ENCODE results near the gene TMEM14C. TPM values are rescaled to one million over a fixed set of nuclear protein-coding genes. Genes with fewer than 3 reads are reported as not detected.

Gene TMEM14C
- total and polyA plus RNA-seq, 2 experiments from 2014 or later: 123 to 232 TPM

DNA sequence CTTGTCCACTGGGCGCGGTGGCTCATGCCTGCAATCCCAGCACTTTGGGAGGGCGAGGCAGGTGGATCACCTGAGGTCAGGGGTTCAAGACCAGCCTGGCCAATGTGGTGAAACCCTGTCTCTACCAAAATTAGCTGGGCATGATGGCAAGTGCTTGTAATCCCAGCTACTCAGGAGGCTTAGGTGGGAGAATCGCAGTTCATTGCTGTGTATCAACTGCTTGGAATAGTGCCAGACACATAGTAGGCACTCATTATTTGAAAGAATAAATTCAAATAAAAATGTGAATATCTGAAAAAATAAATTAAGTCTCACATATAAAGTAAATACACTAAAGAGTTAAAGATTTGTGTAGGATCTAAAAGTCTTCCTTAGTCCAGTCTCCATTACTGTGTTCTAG lies 26.2 kb upstream of the TMEM14C start:
- peaks cover 26% of the 10 kb centered on the region for H4K20me1 ChIP-seq (replicated peaks; ENCODE audit: insufficient read depth)
- H3K9me2 ChIP-seq (ENCODE audit: insufficient read depth): no peaks in the 10 kb centered on the region
- H3K4me1 Mint-ChIP-seq: peaks cover 12% of the 10 kb centered on the region
- H3K4me3 ChIP-seq: peak overlapping the region; percentile 76
- no peaks in the 10 kb centered on the region for H3K27me3 ChIP-seq (ENCODE audit: insufficient read depth)
- peaks cover 54% of the 10 kb centered on the region for H3K36me3 Mint-ChIP-seq (ENCODE audit: low read depth)
- H3K27ac Mint-ChIP-seq: no peak overlapping the region
- no peak for DNase-seq (ENCODE audit: low spot score)
- H3K4me1 ChIP-seq (ENCODE audit: insufficient read depth): peaks cover 17% of the 10 kb centered on the region
- TF ChIP-seq CREB1 (CRISPR knock-in tag; IDR thresholded peaks at IDR 0.05; ENCODE audit: low read depth): no peak
- no peak for TF ChIP-seq ZNF331 (CRISPR knock-in tag; IDR thresholded peaks at IDR 0.05; ENCODE audit: low read depth)
- TF ChIP-seq, protein P1, sequence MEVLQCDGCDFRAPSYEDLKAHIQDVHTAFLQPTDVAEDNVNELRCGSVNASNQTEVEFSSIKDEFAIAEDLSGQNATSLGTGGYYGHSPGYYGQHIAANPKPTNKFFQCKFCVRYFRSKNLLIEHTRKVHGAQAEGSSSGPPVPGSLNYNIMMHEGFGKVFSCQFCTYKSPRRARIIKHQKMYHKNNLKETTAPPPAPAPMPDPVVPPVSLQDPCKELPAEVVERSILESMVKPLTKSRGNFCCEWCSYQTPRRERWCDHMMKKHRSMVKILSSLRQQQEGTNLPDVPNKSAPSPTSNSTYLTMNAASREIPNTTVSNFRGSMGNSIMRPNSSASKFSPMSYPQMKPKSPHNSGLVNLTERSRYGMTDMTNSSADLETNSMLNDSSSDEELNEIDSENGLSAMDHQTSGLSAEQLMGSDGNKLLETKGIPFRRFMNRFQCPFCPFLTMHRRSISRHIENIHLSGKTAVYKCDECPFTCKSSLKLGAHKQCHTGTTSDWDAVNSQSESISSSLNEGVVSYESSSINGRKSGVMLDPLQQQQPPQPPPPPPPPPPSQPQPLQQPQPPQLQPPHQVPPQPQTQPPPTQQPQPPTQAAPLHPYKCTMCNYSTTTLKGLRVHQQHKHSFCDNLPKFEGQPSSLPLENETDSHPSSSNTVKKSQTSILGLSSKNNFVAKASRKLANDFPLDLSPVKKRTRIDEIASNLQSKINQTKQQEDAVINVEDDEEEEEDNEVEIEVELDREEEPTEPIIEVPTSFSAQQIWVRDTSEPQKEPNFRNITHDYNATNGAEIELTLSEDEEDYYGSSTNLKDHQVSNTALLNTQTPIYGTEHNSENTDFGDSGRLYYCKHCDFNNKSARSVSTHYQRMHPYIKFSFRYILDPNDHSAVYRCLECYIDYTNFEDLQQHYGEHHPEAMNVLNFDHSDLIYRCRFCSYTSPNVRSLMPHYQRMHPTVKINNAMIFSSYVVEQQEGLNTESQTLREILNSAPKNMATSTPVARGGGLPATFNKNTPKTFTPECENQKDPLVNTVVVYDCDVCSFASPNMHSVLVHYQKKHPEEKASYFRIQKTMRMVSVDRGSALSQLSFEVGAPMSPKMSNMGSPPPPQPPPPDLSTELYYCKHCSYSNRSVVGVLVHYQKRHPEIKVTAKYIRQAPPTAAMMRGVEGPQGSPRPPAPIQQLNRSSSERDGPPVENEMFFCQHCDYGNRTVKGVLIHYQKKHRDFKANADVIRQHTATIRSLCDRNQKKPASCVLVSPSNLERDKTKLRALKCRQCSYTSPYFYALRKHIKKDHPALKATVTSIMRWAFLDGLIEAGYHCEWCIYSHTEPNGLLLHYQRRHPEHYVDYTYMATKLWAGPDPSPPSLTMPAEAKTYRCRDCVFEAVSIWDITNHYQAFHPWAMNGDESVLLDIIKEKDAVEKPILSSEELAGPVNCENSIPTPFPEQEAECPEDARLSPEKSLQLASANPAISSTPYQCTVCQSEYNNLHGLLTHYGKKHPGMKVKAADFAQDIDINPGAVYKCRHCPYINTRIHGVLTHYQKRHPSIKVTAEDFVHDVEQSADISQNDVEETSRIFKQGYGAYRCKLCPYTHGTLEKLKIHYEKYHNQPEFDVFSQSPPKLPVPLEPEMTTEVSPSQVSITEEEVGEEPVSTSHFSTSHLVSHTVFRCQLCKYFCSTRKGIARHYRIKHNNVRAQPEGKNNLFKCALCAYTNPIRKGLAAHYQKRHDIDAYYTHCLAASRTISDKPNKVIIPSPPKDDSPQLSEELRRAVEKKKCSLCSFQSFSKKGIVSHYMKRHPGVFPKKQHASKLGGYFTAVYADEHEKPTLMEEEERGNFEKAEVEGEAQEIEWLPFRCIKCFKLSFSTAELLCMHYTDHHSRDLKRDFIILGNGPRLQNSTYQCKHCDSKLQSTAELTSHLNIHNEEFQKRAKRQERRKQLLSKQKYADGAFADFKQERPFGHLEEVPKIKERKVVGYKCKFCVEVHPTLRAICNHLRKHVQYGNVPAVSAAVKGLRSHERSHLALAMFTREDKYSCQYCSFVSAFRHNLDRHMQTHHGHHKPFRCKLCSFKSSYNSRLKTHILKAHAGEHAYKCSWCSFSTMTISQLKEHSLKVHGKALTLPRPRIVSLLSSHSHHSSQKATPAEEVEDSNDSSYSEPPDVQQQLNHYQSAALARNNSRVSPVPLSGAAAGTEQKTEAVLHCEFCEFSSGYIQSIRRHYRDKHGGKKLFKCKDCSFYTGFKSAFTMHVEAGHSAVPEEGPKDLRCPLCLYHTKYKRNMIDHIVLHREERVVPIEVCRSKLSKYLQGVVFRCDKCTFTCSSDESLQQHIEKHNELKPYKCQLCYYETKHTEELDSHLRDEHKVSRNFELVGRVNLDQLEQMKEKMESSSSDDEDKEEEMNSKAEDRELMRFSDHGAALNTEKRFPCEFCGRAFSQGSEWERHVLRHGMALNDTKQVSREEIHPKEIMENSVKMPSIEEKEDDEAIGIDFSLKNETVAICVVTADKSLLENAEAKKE (CRISPR knock-in tag; IDR thresholded peaks at IDR 0.05): no peak
- TF ChIP-seq, protein P2, sequence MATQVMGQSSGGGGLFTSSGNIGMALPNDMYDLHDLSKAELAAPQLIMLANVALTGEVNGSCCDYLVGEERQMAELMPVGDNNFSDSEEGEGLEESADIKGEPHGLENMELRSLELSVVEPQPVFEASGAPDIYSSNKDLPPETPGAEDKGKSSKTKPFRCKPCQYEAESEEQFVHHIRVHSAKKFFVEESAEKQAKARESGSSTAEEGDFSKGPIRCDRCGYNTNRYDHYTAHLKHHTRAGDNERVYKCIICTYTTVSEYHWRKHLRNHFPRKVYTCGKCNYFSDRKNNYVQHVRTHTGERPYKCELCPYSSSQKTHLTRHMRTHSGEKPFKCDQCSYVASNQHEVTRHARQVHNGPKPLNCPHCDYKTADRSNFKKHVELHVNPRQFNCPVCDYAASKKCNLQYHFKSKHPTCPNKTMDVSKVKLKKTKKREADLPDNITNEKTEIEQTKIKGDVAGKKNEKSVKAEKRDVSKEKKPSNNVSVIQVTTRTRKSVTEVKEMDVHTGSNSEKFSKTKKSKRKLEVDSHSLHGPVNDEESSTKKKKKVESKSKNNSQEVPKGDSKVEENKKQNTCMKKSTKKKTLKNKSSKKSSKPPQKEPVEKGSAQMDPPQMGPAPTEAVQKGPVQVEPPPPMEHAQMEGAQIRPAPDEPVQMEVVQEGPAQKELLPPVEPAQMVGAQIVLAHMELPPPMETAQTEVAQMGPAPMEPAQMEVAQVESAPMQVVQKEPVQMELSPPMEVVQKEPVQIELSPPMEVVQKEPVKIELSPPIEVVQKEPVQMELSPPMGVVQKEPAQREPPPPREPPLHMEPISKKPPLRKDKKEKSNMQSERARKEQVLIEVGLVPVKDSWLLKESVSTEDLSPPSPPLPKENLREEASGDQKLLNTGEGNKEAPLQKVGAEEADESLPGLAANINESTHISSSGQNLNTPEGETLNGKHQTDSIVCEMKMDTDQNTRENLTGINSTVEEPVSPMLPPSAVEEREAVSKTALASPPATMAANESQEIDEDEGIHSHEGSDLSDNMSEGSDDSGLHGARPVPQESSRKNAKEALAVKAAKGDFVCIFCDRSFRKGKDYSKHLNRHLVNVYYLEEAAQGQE (IDR thresholded peaks at IDR 0.05; ENCODE audit: unreplicated experiment): no peak
- TF ChIP-seq EZH2 (IDR thresholded peaks at IDR 0.05; ENCODE audit: low read depth, unreplicated experiment): no peak
- TF ChIP-seq, protein P3, sequence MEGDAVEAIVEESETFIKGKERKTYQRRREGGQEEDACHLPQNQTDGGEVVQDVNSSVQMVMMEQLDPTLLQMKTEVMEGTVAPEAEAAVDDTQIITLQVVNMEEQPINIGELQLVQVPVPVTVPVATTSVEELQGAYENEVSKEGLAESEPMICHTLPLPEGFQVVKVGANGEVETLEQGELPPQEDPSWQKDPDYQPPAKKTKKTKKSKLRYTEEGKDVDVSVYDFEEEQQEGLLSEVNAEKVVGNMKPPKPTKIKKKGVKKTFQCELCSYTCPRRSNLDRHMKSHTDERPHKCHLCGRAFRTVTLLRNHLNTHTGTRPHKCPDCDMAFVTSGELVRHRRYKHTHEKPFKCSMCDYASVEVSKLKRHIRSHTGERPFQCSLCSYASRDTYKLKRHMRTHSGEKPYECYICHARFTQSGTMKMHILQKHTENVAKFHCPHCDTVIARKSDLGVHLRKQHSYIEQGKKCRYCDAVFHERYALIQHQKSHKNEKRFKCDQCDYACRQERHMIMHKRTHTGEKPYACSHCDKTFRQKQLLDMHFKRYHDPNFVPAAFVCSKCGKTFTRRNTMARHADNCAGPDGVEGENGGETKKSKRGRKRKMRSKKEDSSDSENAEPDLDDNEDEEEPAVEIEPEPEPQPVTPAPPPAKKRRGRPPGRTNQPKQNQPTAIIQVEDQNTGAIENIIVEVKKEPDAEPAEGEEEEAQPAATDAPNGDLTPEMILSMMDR (conservative IDR thresholded peaks at IDR 0.05; ENCODE audit: low read depth in 2 of 2): no peak
- TF ChIP-seq, protein P4, sequence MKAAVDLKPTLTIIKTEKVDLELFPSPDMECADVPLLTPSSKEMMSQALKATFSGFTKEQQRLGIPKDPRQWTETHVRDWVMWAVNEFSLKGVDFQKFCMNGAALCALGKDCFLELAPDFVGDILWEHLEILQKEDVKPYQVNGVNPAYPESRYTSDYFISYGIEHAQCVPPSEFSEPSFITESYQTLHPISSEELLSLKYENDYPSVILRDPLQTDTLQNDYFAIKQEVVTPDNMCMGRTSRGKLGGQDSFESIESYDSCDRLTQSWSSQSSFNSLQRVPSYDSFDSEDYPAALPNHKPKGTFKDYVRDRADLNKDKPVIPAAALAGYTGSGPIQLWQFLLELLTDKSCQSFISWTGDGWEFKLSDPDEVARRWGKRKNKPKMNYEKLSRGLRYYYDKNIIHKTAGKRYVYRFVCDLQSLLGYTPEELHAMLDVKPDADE (IDR thresholded peaks at IDR 0.05): no peak
- no peak for TF ChIP-seq JUNB (IDR thresholded peaks at IDR 0.05; ENCODE audit: unreplicated experiment)
- no peak for TF ChIP-seq STAT1 (IDR thresholded peaks at IDR 0.05; ENCODE audit: unreplicated experiment)
- no peak for TF ChIP-seq ZNF114 (CRISPR knock-in tag; IDR thresholded peaks at IDR 0.05)
- no peak for TF ChIP-seq NANOG (IDR thresholded peaks at IDR 0.05; ENCODE audit: borderline replicate concordance)
- no peak for TF ChIP-seq POLR2AphosphoS5 (IDR thresholded peaks at IDR 0.05; ENCODE audit: low read depth)
- no peak for TF ChIP-seq EZH2phosphoT487 (IDR thresholded peaks at IDR 0.05; ENCODE audit: unreplicated experiment)
- H3K27ac ChIP-seq (ENCODE audit: low read depth): peak overlapping the region; percentile 57
- H3K79me2 ChIP-seq (replicated peaks; ENCODE audit: insufficient read depth): peaks cover 78% of the 10 kb centered on the region
- H3K4me3 Mint-ChIP-seq: peak overlapping the region; percentile 90
- peaks cover 12% of the 10 kb centered on the region for H3K9me3 Mint-ChIP-seq
- no peak for ATAC-seq
- peaks cover 12% of the 10 kb centered on the region for H3F3A ChIP-seq (replicated peaks; ENCODE audit: low read depth)
- peaks cover 14% of the 10 kb centered on the region for H3K27me3 Mint-ChIP-seq (ENCODE audit: insufficient read depth, low read depth, poor library complexity)
- H2AFZ ChIP-seq: no peak overlapping the region
- peak overlapping the region; percentile 91 for H3K4me2 ChIP-seq
- peaks cover 38% of the 10 kb centered on the region for H3K36me3 ChIP-seq (ENCODE audit: insufficient read depth)

Data from GM23338 (cell line).